HG02973 (cell line): ENCODE results near the gene MARCHF4.
"Not testable (repeated sequence)": the region's sequence is repeated elsewhere in the genome, so short reads cannot be mapped to it uniquely, and the experiment has no call there.

Source experiments
- ATAC-seq: cut with Tn5 transposase; IDR thresholded peaks from one replicate; pipeline ENCODE4 v1.9.1; 2021; ENCODE audit warnings: moderate library complexity; ENCODE audit not compliant: unreplicated experiment

The MARCHF4 gene

DNA sequence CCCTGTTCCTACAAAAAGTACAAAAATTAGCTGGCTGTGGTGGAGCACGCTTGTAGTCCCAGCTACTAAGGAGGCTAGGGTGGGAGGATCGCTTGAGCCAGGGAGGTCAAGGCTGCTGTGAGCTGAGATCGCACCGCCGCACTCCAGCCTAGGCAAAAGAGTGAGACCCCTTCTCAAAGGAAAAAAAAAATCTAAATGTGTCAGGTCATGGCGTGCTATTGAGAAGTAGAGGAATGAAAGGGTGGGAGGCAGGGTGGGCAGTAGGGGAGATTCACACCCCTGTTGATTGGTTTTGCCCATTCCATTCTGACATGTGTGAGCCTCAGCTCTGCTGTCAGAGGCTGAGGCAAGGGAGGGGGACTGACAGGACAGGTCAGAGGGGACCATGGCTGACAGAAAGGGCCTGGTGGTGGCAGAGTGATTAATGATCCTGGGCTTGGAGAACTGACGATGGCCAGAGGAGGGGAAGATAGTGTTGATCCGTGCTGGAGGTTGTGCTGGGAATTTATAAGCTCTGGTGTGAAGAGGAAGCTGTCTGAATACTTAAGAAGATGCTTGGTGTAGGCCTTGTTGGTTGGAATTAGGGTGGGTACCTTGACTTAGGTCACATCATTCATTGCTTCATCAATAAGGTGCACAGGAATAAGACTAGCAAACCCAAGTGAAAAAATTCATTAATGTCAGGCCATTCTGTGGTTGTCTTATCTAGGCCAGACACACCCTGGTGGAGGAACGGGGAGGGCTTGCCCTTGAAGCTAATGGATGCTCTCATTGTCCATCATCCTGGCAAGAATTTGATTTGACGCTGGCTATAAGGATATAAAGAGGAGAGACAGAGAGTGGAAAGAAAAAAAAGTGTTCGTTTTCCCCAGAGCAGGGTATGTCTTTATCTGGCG is 20.9 kb upstream of the MARCHF4 start:
- no peak for ATAC-seq

DNA sequence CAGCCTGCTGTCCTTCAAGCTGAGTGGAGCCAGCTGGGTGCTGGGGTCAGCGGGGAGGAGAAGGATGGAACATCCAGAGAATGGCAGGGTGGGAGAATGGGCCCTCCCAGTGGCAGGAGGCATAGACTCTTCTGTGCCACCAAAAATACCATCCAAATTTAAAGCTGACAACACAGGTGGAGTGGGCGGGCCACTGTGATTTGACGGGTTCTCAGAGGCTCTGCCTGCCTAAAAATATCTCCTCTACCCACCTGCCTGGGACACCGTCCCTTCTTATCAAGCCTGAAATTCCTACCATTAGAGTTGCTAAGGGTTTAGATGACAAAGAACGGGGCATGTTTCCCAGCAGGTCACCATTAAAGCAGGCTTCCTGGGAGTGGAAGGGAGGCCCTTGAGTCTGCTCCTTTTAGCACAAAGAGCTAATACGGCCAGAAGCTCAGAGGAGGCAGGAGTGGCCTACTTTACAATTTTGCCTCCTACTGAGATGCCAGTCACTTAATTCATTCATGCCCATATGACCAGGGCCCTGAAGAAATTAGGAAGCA is 19.8 kb upstream of the MARCHF4 start:
- no peak for ATAC-seq

DNA sequence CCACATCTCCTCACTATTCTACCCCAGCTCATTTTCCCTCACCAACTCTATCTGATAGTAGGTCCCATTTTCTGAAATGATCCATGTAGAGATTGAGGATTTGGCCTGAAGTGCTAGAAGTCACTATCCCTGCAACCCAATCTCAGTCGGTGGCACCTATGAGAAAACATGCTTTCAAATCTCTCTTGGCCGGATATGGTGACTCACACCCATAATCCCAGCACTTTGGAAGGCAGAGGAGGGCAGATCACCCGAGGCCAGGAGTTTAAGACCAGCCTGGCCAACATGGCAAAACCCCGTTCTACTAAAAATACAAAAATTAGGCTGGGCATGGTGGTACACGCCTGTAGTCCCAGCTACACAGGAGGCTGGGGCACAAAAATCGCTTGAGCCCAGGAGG is 19.1 kb upstream of the MARCHF4 start:
- ATAC-seq: no peak

- no peak for ATAC-seq
Observed at GRCh38 chr2:216389570-216389969, 17.3 kb upstream of the MARCHF4 start.

DNA sequence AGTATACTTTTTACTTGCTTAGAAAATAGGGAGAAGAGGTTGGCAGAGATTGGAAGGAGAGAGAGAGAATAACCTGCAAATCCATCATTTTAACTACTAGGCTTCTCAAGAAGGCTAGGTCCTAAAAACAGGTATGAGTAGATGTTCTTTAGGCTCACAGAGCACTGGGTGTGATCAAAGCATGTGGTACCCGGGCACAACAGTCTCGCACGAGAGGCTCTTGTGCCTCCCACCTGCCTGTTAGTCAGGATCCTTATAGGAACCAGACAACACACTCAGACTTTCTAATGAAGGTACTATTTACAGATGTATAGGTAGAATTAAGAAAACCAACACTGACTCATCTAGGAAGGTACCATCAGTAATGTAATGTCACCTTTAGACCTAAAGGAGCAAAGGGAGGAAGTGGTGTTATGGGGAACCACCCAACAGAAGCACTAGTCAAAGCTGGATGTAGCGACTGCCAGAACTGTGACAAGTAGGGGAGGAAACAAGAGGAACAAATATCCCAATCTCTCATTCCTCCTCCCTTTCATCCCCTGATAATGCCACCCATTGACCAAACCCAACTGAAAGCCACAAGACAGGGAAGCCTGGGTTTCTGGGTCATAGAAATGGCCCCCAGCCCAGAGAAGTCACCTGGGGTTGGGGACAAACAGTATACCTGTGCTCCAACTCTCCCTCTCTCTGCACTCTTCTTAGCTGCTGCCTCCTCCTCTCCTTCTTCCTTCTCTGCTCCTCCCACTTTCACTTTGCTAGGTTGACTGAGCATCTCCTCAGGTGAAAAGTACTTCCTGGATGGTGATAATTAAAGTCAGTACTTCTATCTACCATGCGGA is 16.0 kb upstream of the MARCHF4 start:
- peak; percentile 74 for ATAC-seq

DNA sequence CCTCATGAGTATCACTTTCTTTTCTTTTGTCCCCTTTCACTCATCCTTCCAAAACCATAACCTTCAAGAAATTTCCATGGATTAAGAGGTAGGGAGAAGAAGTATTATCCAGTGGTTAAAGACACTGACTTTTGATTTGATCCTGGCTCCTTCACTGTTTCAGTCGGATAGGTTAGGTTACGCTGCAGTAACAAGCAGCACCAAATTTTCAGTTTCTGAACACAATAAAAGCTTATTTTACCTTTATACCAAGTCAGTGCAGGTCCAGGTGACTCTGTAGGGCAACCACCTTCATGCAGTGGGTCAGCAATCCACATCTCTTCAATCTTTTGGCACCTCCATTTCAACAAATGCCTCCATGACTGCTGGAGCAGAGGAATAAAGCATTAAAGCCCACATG is 15.0 kb upstream of the MARCHF4 start:
- no peak for ATAC-seq

GRCh38 chr2:216385478-216385877 is 13.2 kb upstream of the MARCHF4 start:
- no peak for ATAC-seq

GRCh38 chr2:216384409-216384808 is 12.1 kb upstream of the MARCHF4 start:
- ATAC-seq: not testable (repeated sequence)

GRCh38 chr2:216379977-216380376 is 7.7 kb upstream of the MARCHF4 start:
- no peak for ATAC-seq

DNA sequence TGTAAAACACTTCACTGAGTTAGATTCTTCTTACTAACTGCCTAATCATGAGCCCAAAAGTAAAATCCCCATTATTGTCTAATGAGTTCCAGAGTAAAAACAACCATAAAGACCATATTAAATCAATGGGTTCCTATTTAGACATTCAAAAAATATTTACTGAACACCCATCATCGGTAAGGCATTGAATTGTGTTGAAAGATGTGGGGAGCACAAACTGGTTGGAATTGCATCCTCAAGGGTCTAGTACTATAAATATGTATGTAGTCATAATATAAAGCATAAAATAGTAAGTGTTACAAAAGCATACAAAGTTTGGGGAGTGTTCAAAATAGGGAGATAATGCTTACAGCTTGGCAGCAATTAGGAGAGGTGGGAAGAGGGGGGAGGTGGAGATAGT is 3.0 kb upstream of the MARCHF4 start:
- no peak for ATAC-seq

- no peak for ATAC-seq
Observed at GRCh38 chr2:216373896-216374295, 1.6 kb upstream of the MARCHF4 start.

GRCh38 chr2:216372761-216373291 is 543 bp upstream of the MARCHF4 start:
- ATAC-seq: no peak

- no peak for ATAC-seq
Observed at GRCh38 chr2:216370961-216371712, 1.1 kb downstream of the MARCHF4 start.

- no peak for ATAC-seq
Observed at GRCh38 chr2:216369821-216370220, 2.5 kb downstream of the MARCHF4 start.

DNA sequence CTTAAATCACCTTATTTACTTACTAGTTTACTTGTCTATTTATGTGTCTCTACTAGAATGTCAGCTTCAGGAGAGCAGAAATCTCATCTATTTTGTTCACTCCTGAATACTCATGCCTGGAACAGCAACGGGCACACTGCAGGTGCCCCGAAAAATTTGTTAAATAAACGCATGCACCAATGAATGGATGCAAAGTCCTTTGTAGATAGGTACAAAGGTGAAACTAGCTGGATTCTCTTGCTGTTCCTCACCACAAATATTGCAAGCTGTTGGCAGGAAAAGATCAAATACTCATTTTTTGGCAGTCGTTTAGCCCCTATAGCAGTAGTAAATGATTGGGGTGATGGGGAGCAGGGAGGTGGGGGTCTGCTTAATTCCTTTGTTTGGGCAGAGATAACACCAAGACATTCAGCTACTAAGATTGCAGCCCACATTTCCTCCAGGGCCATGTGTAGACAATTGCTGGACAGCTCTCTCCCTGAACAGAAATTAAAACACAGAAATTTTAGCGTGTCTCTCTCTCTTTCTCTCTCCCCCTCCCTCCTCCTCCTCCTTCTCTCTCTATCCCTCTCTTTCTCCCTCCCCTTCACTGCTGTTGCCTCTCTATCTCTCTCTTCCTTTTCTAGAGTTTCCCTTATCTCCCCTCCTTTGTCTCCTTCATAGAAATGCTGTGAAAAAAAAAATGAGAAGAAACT is 5.4 kb downstream of the MARCHF4 start:
- ATAC-seq: no peak

DNA sequence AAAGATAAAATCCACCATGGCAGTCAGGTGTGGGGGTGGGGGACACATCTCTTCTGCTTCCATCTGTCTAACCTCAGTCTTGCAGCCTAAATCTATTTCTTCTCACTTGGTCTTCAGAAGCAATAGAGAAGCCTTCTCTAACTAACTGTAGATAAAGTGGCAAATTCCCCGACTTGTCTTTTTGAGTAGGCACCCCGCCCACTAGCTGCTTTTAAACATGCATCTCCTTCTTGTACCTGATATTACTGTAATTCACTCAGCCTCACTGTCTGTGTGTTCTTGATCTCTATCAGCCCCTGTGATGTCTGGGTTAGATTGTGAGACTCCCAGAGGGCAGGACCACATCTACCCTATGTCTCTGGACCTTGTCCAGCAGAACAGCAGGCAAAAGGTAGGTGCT is 6.8 kb downstream of the MARCHF4 start:
- ATAC-seq: no peak

DNA sequence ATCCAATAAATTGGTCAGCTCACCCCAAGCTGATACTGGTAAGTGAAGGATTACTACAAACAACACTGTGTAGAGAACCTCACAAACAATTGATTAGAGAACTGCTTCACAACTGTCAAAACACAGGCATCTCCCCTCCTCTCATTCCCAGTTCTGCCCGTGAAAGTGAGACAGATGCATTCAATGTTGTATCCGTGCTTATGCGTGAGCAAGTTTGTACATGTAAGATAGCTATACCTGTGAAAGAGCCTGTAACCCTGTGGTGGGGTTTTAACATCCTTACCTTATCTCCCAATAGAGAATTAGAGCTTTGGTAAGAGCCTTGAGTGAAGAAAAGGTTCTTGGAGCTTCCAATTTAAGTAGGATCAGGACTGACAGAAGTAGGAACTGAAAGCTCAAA is 9.1 kb downstream of the MARCHF4 start:
- no peak for ATAC-seq

DNA sequence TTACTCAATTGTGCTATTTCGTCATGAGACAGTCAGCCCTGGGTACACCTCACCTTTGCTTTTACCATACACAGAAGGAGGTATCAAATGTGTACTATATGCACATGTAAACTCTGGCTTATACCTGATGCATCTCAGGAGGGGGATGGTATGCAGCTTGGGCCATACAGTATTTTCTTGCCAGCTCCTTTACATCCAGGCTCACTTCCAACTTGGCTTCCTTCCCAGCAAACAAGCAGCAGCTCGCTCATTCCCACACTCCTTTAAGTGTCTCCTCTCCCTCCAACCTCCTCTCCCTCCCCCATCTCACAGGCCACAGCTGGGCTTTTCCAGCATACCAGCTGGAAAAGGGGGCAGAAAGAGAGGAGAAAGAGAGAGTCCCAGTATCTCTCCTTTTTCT is 9.6 kb downstream of the MARCHF4 start:
- no peak for ATAC-seq

DNA sequence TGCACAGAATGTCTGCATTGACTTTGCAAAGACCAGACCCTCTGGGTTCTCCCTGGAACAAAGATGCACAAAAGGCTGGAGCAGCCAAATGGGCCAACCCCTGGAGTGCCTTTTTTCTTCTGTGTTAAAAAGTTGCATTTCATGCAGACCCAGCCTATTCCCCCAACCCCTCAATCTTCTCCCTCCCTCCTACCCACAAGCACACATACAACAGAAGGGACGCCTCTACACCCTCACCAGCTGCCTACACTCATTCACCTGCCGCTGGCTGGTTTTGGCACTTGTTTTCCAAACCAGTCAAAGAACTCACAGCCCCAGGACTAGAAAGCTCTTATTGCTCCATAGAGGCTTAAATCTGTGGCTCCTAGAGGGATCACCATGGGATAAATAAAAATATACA is 16.6 kb downstream of the MARCHF4 start:
- no peak for ATAC-seq

GRCh38 chr2:216354306-216354705 is 18.0 kb downstream of the MARCHF4 start:
- no peak for ATAC-seq
